Measurements from ENCODE around the gene TNNT2.

The TNNT2 gene

DNA sequence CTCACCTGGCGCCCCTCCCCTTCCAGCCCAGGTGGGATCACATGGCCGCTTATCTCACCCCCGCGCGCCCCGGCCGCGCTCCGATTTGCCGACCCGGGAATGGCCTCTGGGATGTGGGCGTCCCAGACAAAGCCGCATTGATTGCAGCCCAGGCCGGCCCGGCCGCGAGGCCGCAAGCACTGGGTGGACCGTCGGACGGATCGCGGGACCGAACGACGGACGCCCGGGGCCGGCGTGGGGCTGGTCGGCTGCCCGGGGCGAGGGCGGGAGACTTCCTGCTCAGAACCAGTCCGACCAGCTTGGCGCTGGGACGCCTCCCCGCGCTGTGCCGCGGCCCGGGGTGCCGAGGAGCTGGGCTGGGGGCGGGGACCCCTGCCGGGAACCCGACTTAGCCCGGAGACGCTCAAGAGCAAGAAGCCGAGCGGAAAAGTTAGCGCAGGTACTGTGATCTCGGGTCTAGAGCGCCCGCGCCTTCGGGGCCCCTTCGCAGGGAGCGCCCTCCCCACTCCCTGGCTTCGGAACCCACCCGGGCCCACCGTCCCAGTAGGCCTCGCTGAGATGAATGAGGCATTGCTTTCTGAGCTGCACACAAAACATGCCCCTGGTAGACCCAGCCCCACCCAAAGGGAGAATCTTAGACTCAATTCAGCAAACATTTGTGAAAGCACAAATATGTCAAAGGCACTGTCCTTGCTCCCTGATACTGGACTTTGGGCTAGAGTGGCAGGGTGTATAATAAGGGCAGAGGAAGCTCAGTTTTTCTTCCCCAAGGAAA is 22.1 kb upstream of the TNNT2 start:
- H3K36me3 ChIP-seq (ENCODE audit: control insufficient read depth, insufficient read depth, low read length), result no peaks in the 10 kb centered on the region
- H3K4me1 ChIP-seq (ENCODE audit: control insufficient read depth, insufficient read depth, low read length), result no peaks in the 10 kb centered on the region
- peaks cover 12% of the 10 kb centered on the region for H3K27me3 ChIP-seq (ENCODE audit: control insufficient read depth, insufficient read depth, low read length)
- H3K9ac ChIP-seq (ENCODE audit: low read length), result no peak overlapping the region
- peak overlapping the region; percentile 63 for H3K4me3 ChIP-seq (ENCODE audit: low read length)
- no peak overlapping the region for H3K27ac ChIP-seq (ENCODE audit: low read depth, low read length)

GRCh38 chr1:201399018-201399351 is 21.5 kb upstream of the TNNT2 start, which contains the start of gene LAD1:
Gene LAD1 (minus strand): TSS chr1:201399324. CDS start chr1:201399306, 18 bp downstream.
- no peaks in the 10 kb centered on the region for H3K4me1 ChIP-seq (ENCODE audit: control insufficient read depth, insufficient read depth, low read length)

GRCh38 chr1:201397675-201398074 is 20.2 kb upstream of the TNNT2 start:
- Histone ChIP-seq H3K36me3 (ENCODE audit: control insufficient read depth, insufficient read depth, low read length) (no peaks in the 10 kb centered on the region), H3K27me3 (ENCODE audit: control insufficient read depth, insufficient read depth, low read length) (peaks cover 12% of the 10 kb centered on the region), H3K4me3 (ENCODE audit: low read length) (peak overlapping the region; percentile 63), H3K4me1 (ENCODE audit: control insufficient read depth, insufficient read depth, low read length) (no peaks in the 10 kb centered on the region), H3K27ac (ENCODE audit: low read depth, low read length) (no peak overlapping the region), H3K9ac (ENCODE audit: low read length) (no peak overlapping the region)

More at GRCh38 chr1:201399018-201399351, 21.5 kb upstream of the TNNT2 start, which contains the start of gene LAD1:
- Histone ChIP-seq H3K4me3 (ENCODE audit: low read length) (peak within 1 kb of the TSS; percentile 63), H3K9ac (ENCODE audit: low read length) (peak within 1 kb of the TSS; percentile 66), H3K27me3 (ENCODE audit: control insufficient read depth, insufficient read depth, low read length) (peaks cover 12% of the 10 kb centered on the region), H3K27ac (ENCODE audit: low read depth, low read length) (no peak within 1 kb of the TSS), H3K36me3 (ENCODE audit: control insufficient read depth, insufficient read depth, low read length) (no peaks in the 10 kb centered on the region)

DNA sequence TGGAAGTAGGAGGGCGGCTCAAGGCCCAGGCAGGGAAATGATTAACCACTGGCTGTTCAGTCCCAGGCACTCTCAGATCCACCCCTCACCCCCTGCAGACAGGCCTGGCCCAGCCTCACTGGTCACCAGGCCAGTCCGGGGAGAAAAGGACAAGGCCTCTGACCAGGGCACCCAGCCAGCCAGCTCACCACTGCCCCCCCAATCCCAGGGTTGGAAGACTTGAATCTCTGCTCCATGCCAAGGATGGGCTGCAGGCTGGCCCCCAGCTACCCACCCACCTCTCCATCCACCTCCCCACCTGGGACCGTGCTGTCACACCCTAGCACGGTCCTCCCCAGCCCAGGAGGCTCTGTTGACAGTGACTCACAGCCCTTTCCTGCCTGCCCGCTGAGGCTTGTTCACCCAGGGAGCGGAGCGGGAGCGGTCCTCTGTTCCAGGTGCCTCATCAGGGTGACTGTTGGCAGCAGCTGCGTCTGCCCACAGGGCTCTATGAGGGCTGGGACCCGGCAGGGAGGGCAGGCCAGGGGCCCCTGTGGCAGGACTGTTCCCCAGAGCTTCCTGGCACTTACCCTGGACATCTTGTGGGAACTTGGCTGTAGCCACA is 19.5 kb upstream of the TNNT2 start:
- Histone ChIP-seq H3K27ac (ENCODE audit: low read depth, low read length) (no peak overlapping the region), H3K4me3 (ENCODE audit: low read length) (peak overlapping the region; percentile 19), H3K4me1 (ENCODE audit: control insufficient read depth, insufficient read depth, low read length) (no peaks in the 10 kb centered on the region), H3K9ac (ENCODE audit: low read length) (no peak overlapping the region), H3K36me3 (ENCODE audit: control insufficient read depth, insufficient read depth, low read length) (no peaks in the 10 kb centered on the region), H3K27me3 (ENCODE audit: control insufficient read depth, insufficient read depth, low read length) (peaks cover 12% of the 10 kb centered on the region)

DNA sequence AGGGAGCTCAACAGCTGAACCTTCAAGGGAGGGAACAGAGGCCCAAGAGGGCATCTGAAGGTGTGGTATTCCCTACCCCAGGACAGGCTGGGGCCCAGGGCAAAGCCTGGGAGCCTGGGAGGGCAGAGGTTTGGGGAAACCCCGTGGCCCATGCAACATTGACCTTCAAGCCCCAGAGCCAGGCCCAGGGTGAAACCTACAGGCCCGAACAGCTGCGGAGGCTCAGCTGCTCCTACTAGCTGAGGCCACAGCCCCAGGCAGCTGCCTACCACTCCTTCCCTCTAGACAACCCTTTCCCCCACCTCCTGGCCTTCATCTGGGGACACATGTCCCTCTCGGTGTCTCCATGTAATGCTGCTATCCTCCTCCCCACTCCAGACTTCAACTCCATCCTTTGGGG is 18.5 kb upstream of the TNNT2 start:
- no peak overlapping the region for H3K27ac ChIP-seq (ENCODE audit: low read depth, low read length)
- peaks cover 12% of the 10 kb centered on the region for H3K27me3 ChIP-seq (ENCODE audit: control insufficient read depth, insufficient read depth, low read length)
- H3K9ac ChIP-seq (ENCODE audit: low read length), result no peak overlapping the region
- H3K36me3 ChIP-seq (ENCODE audit: control insufficient read depth, insufficient read depth, low read length), result no peaks in the 10 kb centered on the region
- no peaks in the 10 kb centered on the region for H3K4me1 ChIP-seq (ENCODE audit: control insufficient read depth, insufficient read depth, low read length)
- no peak overlapping the region for H3K4me3 ChIP-seq (ENCODE audit: low read length)

- Histone ChIP-seq H3K4me1 (ENCODE audit: control insufficient read depth, insufficient read depth, low read length) (no peaks in the 10 kb centered on the region), H3K9ac (ENCODE audit: low read length) (no peak overlapping the region), H3K27me3 (ENCODE audit: control insufficient read depth, insufficient read depth, low read length) (peaks cover 5% of the 10 kb centered on the region), H3K36me3 (ENCODE audit: control insufficient read depth, insufficient read depth, low read length) (no peaks in the 10 kb centered on the region), H3K27ac (ENCODE audit: low read depth, low read length) (no peak overlapping the region), H3K4me3 (ENCODE audit: low read length) (no peak overlapping the region)
Observed at GRCh38 chr1:201394591-201394990, 17.1 kb upstream of the TNNT2 start.

DNA sequence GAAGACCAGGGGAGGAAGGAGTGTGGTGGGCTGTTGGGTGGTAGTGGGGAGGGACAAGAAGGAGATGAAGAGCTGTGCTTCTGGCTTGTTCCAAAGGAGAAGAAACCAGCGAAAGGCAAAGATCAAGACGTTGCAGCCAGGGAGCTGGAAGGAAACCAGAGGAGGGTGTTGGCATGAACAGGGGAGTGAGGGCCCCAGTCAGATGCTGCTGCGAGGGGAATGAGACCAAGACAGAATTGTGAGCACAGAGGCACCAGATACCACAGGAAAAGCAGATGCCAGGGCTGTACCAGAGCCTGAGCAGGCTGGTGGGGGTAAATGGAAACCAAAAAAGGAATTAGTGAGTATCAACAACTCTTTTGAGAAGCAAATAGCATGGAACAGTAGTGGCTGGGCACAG is 15.6 kb upstream of the TNNT2 start:
- Histone ChIP-seq H3K36me3 (ENCODE audit: control insufficient read depth, insufficient read depth, low read length) (no peaks in the 10 kb centered on the region), H3K27me3 (ENCODE audit: control insufficient read depth, insufficient read depth, low read length) (no peaks in the 10 kb centered on the region), H3K4me1 (ENCODE audit: control insufficient read depth, insufficient read depth, low read length) (no peaks in the 10 kb centered on the region), H3K27ac (ENCODE audit: low read depth, low read length) (no peak overlapping the region), H3K4me3 (ENCODE audit: low read length) (no peak overlapping the region), H3K9ac (ENCODE audit: low read length) (no peak overlapping the region)

- Histone ChIP-seq H3K27ac (ENCODE audit: low read depth, low read length) (no peak overlapping the region), H3K27me3 (ENCODE audit: control insufficient read depth, insufficient read depth, low read length) (no peaks in the 10 kb centered on the region), H3K36me3 (ENCODE audit: control insufficient read depth, insufficient read depth, low read length) (no peaks in the 10 kb centered on the region), H3K4me1 (ENCODE audit: control insufficient read depth, insufficient read depth, low read length) (no peaks in the 10 kb centered on the region), H3K9ac (ENCODE audit: low read length) (no peak overlapping the region), H3K4me3 (ENCODE audit: low read length) (no peak overlapping the region)
Observed at GRCh38 chr1:201391651-201392511, 14.4 kb upstream of the TNNT2 start.

DNA sequence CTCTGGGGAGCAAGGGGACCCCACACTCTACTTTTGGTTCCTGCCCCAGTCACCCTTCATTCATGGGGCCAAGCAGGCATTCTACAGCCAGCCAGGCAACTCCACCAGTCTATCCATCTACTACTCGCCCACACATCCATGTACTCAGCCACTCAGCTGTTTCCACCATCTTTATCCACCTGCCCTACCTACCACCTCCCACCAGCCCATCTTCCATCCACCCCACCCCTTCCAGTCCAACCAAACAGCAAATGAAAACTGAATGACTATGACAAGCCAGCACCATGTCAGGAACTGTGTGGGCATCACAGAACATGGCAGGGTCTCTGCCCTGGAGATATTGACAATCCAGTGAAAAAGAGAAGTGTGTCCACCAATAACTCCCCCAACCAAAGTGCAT is 13.7 kb upstream of the TNNT2 start:
- Histone ChIP-seq H3K9ac (ENCODE audit: low read length) (no peak overlapping the region), H3K27ac (ENCODE audit: low read depth, low read length) (no peak overlapping the region), H3K4me1 (ENCODE audit: control insufficient read depth, insufficient read depth, low read length) (no peaks in the 10 kb centered on the region), H3K27me3 (ENCODE audit: control insufficient read depth, insufficient read depth, low read length) (no peaks in the 10 kb centered on the region), H3K4me3 (ENCODE audit: low read length) (no peak overlapping the region), H3K36me3 (ENCODE audit: control insufficient read depth, insufficient read depth, low read length) (no peaks in the 10 kb centered on the region)

- Histone ChIP-seq H3K9ac (ENCODE audit: low read length) (no peak overlapping the region), H3K27ac (ENCODE audit: low read depth, low read length) (no peak overlapping the region), H3K27me3 (ENCODE audit: control insufficient read depth, insufficient read depth, low read length) (no peaks in the 10 kb centered on the region), H3K4me1 (ENCODE audit: control insufficient read depth, insufficient read depth, low read length) (no peaks in the 10 kb centered on the region), H3K36me3 (ENCODE audit: control insufficient read depth, insufficient read depth, low read length) (no peaks in the 10 kb centered on the region), H3K4me3 (ENCODE audit: low read length) (no peak overlapping the region)
Observed at GRCh38 chr1:201389051-201389450, 11.6 kb upstream of the TNNT2 start.

GRCh38 chr1:201386208-201386607 is 8.7 kb upstream of the TNNT2 start:
- H3K27me3 ChIP-seq (ENCODE audit: control insufficient read depth, insufficient read depth, low read length), result no peaks in the 10 kb centered on the region

GRCh38 chr1:201385299-201385891 is 7.9 kb upstream of the TNNT2 start:
- Histone ChIP-seq H3K36me3 (ENCODE audit: control insufficient read depth, insufficient read depth, low read length) (no peaks in the 10 kb centered on the region), H3K27me3 (ENCODE audit: control insufficient read depth, insufficient read depth, low read length) (no peaks in the 10 kb centered on the region), H3K4me3 (ENCODE audit: low read length) (no peak overlapping the region), H3K27ac (ENCODE audit: low read depth, low read length) (no peak overlapping the region), H3K9ac (ENCODE audit: low read length) (no peak overlapping the region), H3K4me1 (ENCODE audit: control insufficient read depth, insufficient read depth, low read length) (no peaks in the 10 kb centered on the region)

More at GRCh38 chr1:201386208-201386607, 8.7 kb upstream of the TNNT2 start:
- no peak overlapping the region for H3K4me3 ChIP-seq (ENCODE audit: low read length)
- no peak overlapping the region for H3K9ac ChIP-seq (ENCODE audit: low read length)
- no peaks in the 10 kb centered on the region for H3K36me3 ChIP-seq (ENCODE audit: control insufficient read depth, insufficient read depth, low read length)
- H3K4me1 ChIP-seq (ENCODE audit: control insufficient read depth, insufficient read depth, low read length), result no peaks in the 10 kb centered on the region
- H3K27ac ChIP-seq (ENCODE audit: low read depth, low read length), result no peak overlapping the region
